Bronchial epithelial cell (primary cell): ENCODE results near the gene UXT. TPM values are rescaled to one million over a fixed set of nuclear protein-coding genes. Genes with fewer than 3 reads are reported as not detected.
"Not testable (repeated sequence)": the region's sequence is repeated elsewhere in the genome, so short reads cannot be mapped to it uniquely, and the experiment has no call there.

Source experiments
- DNase-seq: peaks from one replicate; pipeline ENCODE4 v3.0.0-alpha.2; 2010; ENCODE audit warnings: low read depth
- FAIRE-seq: peaks from 2 replicates; lab custom pipeline; 2011; peaks lifted over from hg19 to GRCh38; lab: Jason Lieb, UNC
- H3K27me3 ChIP-seq: 2 replicates; pipeline ENCODE4 v1.5.1; 2011; ENCODE audit warnings: low read length; ENCODE audit not compliant: control insufficient read depth, insufficient read depth
- H3K36me3 ChIP-seq: 2 replicates; pipeline ENCODE4 v1.5.1; 2011; ENCODE audit warnings: low read length; ENCODE audit not compliant: control insufficient read depth, insufficient read depth
- H3K4me3 ChIP-seq: 2 replicates; pipeline ENCODE4 v1.5.1; 2011; ENCODE audit warnings: mild to moderate bottlenecking, low read depth, low read length, control low read depth
- total RNA-seq: library from RNA; depleted of rRNA; stranded (reverse); fragments of >200 nt; gene quantifications from 2 replicates; pipeline ENCODE4 v1.2.1, GENCODE V29; 2014
- TF ChIP-seq, protein P1 (sequence below): IDR thresholded peaks from 2 replicates; pipeline ENCODE4 v1.5.1; 2011; ENCODE audit warnings: mild to moderate bottlenecking, moderate library complexity, low read length, control low read depth, inconsistent platforms; ENCODE audit not compliant: insufficient read depth, severe bottlenecking

UXT gene
- total RNA-seq, 1 donor from 2014 or later, result 144 TPM

DNA sequence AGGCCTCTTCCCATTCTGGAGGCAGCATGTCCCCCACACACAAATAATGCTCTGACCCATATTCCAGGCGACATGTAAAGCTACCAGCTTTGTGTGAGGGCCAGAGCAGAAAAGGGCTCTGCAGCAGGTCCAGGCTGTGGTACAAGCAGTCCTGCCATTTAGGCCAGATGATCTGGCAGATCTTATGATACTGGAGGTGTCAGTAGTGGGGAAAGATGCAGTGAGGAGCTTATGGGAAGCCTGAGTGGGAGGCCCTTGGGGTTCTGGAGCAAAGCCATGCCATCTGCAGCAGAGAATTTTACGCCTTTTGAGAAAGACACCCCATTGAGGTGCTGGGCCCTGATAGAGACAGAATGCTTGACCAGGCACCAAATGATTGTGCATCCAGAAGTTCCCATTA lies 47.1 kb downstream of the UXT start:
- no peaks in the 10 kb centered on the region for H3K27me3 ChIP-seq
- H3K36me3 ChIP-seq, result no peaks in the 10 kb centered on the region
- H3K4me3 ChIP-seq, result no peak overlapping the region
- FAIRE-seq, result no peak
- TF ChIP-seq, protein P1, sequence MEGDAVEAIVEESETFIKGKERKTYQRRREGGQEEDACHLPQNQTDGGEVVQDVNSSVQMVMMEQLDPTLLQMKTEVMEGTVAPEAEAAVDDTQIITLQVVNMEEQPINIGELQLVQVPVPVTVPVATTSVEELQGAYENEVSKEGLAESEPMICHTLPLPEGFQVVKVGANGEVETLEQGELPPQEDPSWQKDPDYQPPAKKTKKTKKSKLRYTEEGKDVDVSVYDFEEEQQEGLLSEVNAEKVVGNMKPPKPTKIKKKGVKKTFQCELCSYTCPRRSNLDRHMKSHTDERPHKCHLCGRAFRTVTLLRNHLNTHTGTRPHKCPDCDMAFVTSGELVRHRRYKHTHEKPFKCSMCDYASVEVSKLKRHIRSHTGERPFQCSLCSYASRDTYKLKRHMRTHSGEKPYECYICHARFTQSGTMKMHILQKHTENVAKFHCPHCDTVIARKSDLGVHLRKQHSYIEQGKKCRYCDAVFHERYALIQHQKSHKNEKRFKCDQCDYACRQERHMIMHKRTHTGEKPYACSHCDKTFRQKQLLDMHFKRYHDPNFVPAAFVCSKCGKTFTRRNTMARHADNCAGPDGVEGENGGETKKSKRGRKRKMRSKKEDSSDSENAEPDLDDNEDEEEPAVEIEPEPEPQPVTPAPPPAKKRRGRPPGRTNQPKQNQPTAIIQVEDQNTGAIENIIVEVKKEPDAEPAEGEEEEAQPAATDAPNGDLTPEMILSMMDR, result no peak
- DNase-seq, result no peak

- Histone ChIP-seq H3K36me3 (no peaks in the 10 kb centered on the region), H3K4me3 (no peak overlapping the region), H3K27me3 (no peaks in the 10 kb centered on the region)
- FAIRE-seq, result no peak
- TF ChIP-seq, protein P1, result no peak
- no peak for DNase-seq
Measured at GRCh38 chrX:47611489-47611888, 47.5 kb downstream of the UXT start.

GRCh38 chrX:47610511-47610910 lies 48.5 kb downstream of the UXT start:
- DNase-seq (peak; percentile 5), FAIRE-seq (no peak)
- H3K27me3 ChIP-seq, result no peaks in the 10 kb centered on the region
- TF ChIP-seq, protein P1, result no peak
- no peaks in the 10 kb centered on the region for H3K36me3 ChIP-seq
- H3K4me3 ChIP-seq, result no peak overlapping the region

GRCh38 chrX:47608130-47608810 lies 50.7 kb downstream of the UXT start:
- TF ChIP-seq, protein P1, result no peak
- DNase-seq (no peak), FAIRE-seq (peak; percentile 7)
- Histone ChIP-seq H3K27me3 (no peaks in the 10 kb centered on the region), H3K36me3 (no peaks in the 10 kb centered on the region), H3K4me3 (no peak overlapping the region)

GRCh38 chrX:47607091-47607490 lies 51.9 kb downstream of the UXT start:
- TF ChIP-seq, protein P1, result no peak
- no peaks in the 10 kb centered on the region for H3K36me3 ChIP-seq
- no peak for DNase-seq
- H3K27me3 ChIP-seq, result no peaks in the 10 kb centered on the region
- no peak overlapping the region for H3K4me3 ChIP-seq
- FAIRE-seq, result no peak

- Histone ChIP-seq H3K36me3 (no peaks in the 10 kb centered on the region), H3K27me3 (no peaks in the 10 kb centered on the region), H3K4me3 (no peak overlapping the region)
- DNase-seq (no peak), FAIRE-seq (no peak)
- TF ChIP-seq, protein P1, result no peak
Measured at GRCh38 chrX:47605024-47605423, 54.0 kb downstream of the UXT start.

DNA sequence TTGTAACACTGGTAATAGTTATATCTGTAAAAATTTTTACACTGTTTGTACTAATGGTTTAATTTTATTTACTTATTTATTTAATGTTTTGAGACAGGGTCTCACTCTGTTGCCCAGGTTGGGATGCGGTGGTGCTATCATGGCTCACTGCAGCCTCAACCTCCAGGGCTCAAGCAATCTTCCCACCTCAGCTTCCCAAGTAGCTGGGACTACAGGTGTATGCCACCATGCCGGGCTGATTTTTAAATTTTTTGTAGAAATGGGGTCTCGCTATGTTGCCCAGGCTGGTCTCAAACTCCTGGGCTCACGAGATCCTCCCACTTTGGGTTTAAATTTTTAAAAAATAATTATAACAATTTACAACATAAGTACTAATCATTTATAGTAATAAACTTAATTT lies 55.9 kb downstream of the UXT start:
- H3K4me3 ChIP-seq, FAIRE-seq, H3K27me3 ChIP-seq, DNase-seq, H3K36me3 ChIP-seq: not testable (repeated sequence)
